Mammary epithelial cell (primary cell): Measurements from ENCODE around the gene TTC28.

Experiments
- CTCF ChIP-seq, 2 donors: IDR thresholded peaks in 1 of 2; conservative IDR thresholded peaks in 1 of 2; 2 replicates each; pipeline ENCODE4 v1.5.1; 2011 to 2012; ENCODE audit warnings: inconsistent platforms in 2 of 2, low read length in 2 of 2, mild to moderate bottlenecking in 2 of 2, control low read depth in 1 of 2, low read depth in 1 of 2; ENCODE audit not compliant: insufficient read depth in 1 of 2; ENCODE audit errors: extremely low read depth in 1 of 2
- EZH2 ChIP-seq: IDR thresholded peaks from 2 replicates; pipeline ENCODE4 v1.6.1; 2012; ENCODE audit warnings: low read length, inconsistent platforms, borderline replicate concordance

GRCh38 chr22:28424427-28425080, 255.1 kb downstream of the TTC28 start:
- TF ChIP-seq CTCF (conservative IDR thresholded peaks at IDR 0.05 in 1 of 2, IDR thresholded peaks at IDR 0.05 in 1 of 2; ENCODE audit: extremely low read depth in 1 of 2, insufficient read depth in 1 of 2, low read depth in 1 of 2, low read length in 2 of 2) (no peak), EZH2 (no peak)
